H1 (cell line): ENCODE data around the gene NAA60. TPM values are rescaled to one million over a fixed set of nuclear protein-coding genes. Genes with fewer than 3 reads are reported as not detected.

Experiments used
- CTCF ChIA-PET: fragments of 300-600 bp; sonication (Branson Sonifier 250); formaldehyde crosslinking; loops from one replicate; lab custom pipeline; 2021; ENCODE audit not compliant: partially characterized antibody; lab: Charles Lee
- POLR2A ChIA-PET: fragments of 300-600 bp; sonication (Branson Sonifier 250); formaldehyde crosslinking; loops from one replicate; lab custom pipeline; 2021; ENCODE audit warnings: inconsistent platforms; ENCODE audit not compliant: partially characterized antibody; lab: Charles Lee
- DNase-seq, 2 experiments: peaks; one replicate each; pipeline versions ENCODE4 v3.0.0 to v3.0.0-alpha.2; 2010 to 2022; ENCODE audit warnings: low spot score in 2 of 2, low read depth in 1 of 2, mixed read lengths in 1 of 2
- FAIRE-seq: peaks from 2 replicates; lab custom pipeline; 2011; peaks lifted over from hg19 to GRCh38; lab: Jason Lieb, UNC
- H2AFZ ChIP-seq: 2 replicates; pipeline ENCODE4 v1.8.1; 2012; ENCODE audit warnings: low read length, inconsistent platforms
- H2AK5ac ChIP-seq: 2 replicates; pipeline ENCODE4 v1.6.1; 2013; ENCODE audit warnings: low read depth, low read length
- H2BK120ac ChIP-seq: replicated peaks from 2 replicates; pipeline ENCODE3; 2013; ENCODE audit warnings: low read depth, low read length, inconsistent platforms
- H2BK12ac ChIP-seq: 2 replicates; pipeline ENCODE4 v1.6.1; 2013; ENCODE audit warnings: low read depth, low read length
- H2BK15ac ChIP-seq: 2 replicates; pipeline ENCODE4 v1.6.1; 2013; ENCODE audit warnings: low read length
- H2BK20ac ChIP-seq: 2 replicates; pipeline ENCODE4 v1.6.1; 2013; ENCODE audit warnings: low read length
- H2BK5ac ChIP-seq: 2 replicates; pipeline ENCODE4 v1.6.1; 2013; ENCODE audit warnings: low read depth, low read length
- H3K14ac ChIP-seq: 2 replicates; pipeline ENCODE4 v1.6.1; 2013; ENCODE audit warnings: inconsistent platforms; ENCODE audit not compliant: insufficient read length
- H3K18ac ChIP-seq: 2 replicates; pipeline ENCODE4 v1.6.1; 2013; ENCODE audit warnings: low read length; ENCODE audit errors: extremely low read depth
- H3K23ac ChIP-seq: 2 replicates; pipeline ENCODE4 v1.6.1; 2013; ENCODE audit warnings: inconsistent platforms; ENCODE audit not compliant: insufficient read length
- H3K23me2 ChIP-seq: 2 replicates; pipeline ENCODE4 v1.6.1; 2013; ENCODE audit warnings: low read depth, low read length
- H3K27ac ChIP-seq: 2 replicates; pipeline ENCODE4 v1.6.1; 2011; ENCODE audit warnings: low read depth, low read length, inconsistent platforms
- H3K27me3 ChIP-seq, 4 experiments: replicated peaks in 1 of 4; 1 replicate in 1 of 4; 2 replicates in 3 of 4; pipeline versions ENCODE4 v1.6.1 to v1.8.1; 2011 to 2013; ENCODE audit warnings: low read length in 3 of 4, mild to moderate bottlenecking in 3 of 4, inconsistent platforms in 2 of 4, mixed read lengths in 2 of 4, moderate library complexity in 1 of 4; ENCODE audit not compliant: control insufficient read depth in 3 of 4, insufficient read depth in 3 of 4; ENCODE audit errors: extremely low read depth in 1 of 4
- H3K36me3 ChIP-seq, 4 experiments: 2 replicates each; pipeline versions ENCODE4 v1.6.1 to v1.8.1; 2011 to 2013; ENCODE audit warnings: mild to moderate bottlenecking in 4 of 4, low read length in 3 of 4, moderate library complexity in 2 of 4, control low read depth in 1 of 4, inconsistent platforms in 1 of 4; ENCODE audit not compliant: insufficient read depth in 4 of 4, control insufficient read depth in 2 of 4
- H3K4ac ChIP-seq: replicated peaks from 2 replicates; pipeline ENCODE3; 2013; ENCODE audit warnings: low read length, low read depth, mixed read lengths, inconsistent platforms; ENCODE audit not compliant: insufficient read length
- H3K4me1 ChIP-seq, 4 experiments: replicated peaks in 1 of 4; 1 replicate in 1 of 4; 2 replicates in 3 of 4; pipeline versions ENCODE4 v1.6.1 to v1.8.1; 2011 to 2013; ENCODE audit warnings: low read length in 3 of 4, inconsistent platforms in 2 of 4, mixed read lengths in 1 of 4; ENCODE audit not compliant: insufficient read depth in 4 of 4, control insufficient read depth in 3 of 4
- H3K4me2 ChIP-seq, 2 experiments: 2 replicates each; pipeline versions ENCODE4 v1.6.1 to v1.8.1; 2011 to 2013; ENCODE audit warnings: low read depth in 2 of 2, low read length in 2 of 2, control low read depth in 1 of 2, inconsistent platforms in 1 of 2, mild to moderate bottlenecking in 1 of 2; ENCODE audit not compliant: insufficient read depth in 1 of 2
- H3K4me3 ChIP-seq, 4 experiments: fragments of 200-600, 300-600 bp in 1 of 4; sonication (generic), shearing (Covaris generic), sonication (Bioruptor Twin) in 1 of 4; 2 replicates each; pipeline versions ENCODE4 v1.5.1 to v1.8.1; 2011 to 2016; ENCODE audit warnings: low read length in 4 of 4, low read depth in 3 of 4, control low read depth in 2 of 4, inconsistent platforms in 2 of 4, mild to moderate bottlenecking in 2 of 4, mixed read lengths in 1 of 4, moderate library complexity in 1 of 4; ENCODE audit not compliant: insufficient read depth in 2 of 4; ENCODE audit errors: extremely low read depth in 1 of 4
- H3K56ac ChIP-seq: replicated peaks from 2 replicates; pipeline ENCODE3; 2013; ENCODE audit warnings: low read depth, mild to moderate bottlenecking, mixed read lengths, low read length, inconsistent platforms; ENCODE audit not compliant: insufficient read length
- H3K79me1 ChIP-seq: 2 replicates; pipeline ENCODE4 v1.6.1; 2013; ENCODE audit warnings: low read depth, low read length, control low read depth
- H3K79me2 ChIP-seq, 2 experiments: 2 replicates each; pipeline versions ENCODE4 v1.6.1 to v1.8.1; 2012 to 2013; ENCODE audit warnings: low read length in 2 of 2, mild to moderate bottlenecking in 2 of 2, inconsistent platforms in 1 of 2; ENCODE audit not compliant: insufficient read depth in 2 of 2, control insufficient read depth in 1 of 2
- H3K9ac ChIP-seq, 4 experiments: replicated peaks in 1 of 4; 1 replicate in 1 of 4; 2 replicates in 3 of 4; pipeline versions ENCODE4 v1.6.1 to v1.8.1; 2011 to 2013; ENCODE audit warnings: low read depth in 3 of 4, low read length in 3 of 4, control low read depth in 2 of 4, mild to moderate bottlenecking in 2 of 4, moderate library complexity in 2 of 4, inconsistent platforms in 1 of 4; ENCODE audit errors: extremely low read depth in 1 of 4
- H3K9me3 ChIP-seq, 2 experiments: 2 replicates each; pipeline versions ENCODE4 v1.6.1 to v1.8.1; 2012 to 2013; ENCODE audit warnings: mild to moderate bottlenecking in 2 of 2, moderate library complexity in 2 of 2, control low read depth in 1 of 2, inconsistent platforms in 1 of 2, low read depth in 1 of 2, low read length in 1 of 2, mixed read lengths in 1 of 2; ENCODE audit not compliant: insufficient read depth in 2 of 2
- H4K20me1 ChIP-seq, 2 experiments: replicated peaks in 1 of 2; 2 replicates each; pipeline versions ENCODE3 to v1.8.1; 2011 to 2013; ENCODE audit warnings: inconsistent platforms in 2 of 2, low read length in 2 of 2, mild to moderate bottlenecking in 1 of 2; ENCODE audit not compliant: insufficient read depth in 2 of 2, control insufficient read depth in 1 of 2
- H4K5ac ChIP-seq: 2 replicates; pipeline ENCODE4 v1.6.1; 2013; ENCODE audit warnings: low read length, low read depth, mixed read lengths, inconsistent platforms; ENCODE audit not compliant: insufficient read length
- H4K8ac ChIP-seq: 2 replicates; pipeline ENCODE4 v1.8.0; 2013; ENCODE audit warnings: mild to moderate bottlenecking, moderate library complexity, low read length, inconsistent platforms; ENCODE audit not compliant: insufficient read depth; ENCODE audit errors: extremely low read depth
- H4K91ac ChIP-seq: replicated peaks from 2 replicates; pipeline ENCODE3; 2013; ENCODE audit warnings: low read length, mixed read lengths, inconsistent platforms; ENCODE audit not compliant: insufficient read length
- ATF3 ChIP-seq: IDR thresholded peaks from 2 replicates; pipeline ENCODE4 v1.6.1; 2011; ENCODE audit warnings: low read depth, mild to moderate bottlenecking, low read length; ENCODE audit not compliant: insufficient read depth
- BCL11A ChIP-seq, 2 experiments: IDR thresholded peaks; one replicate each; pipeline ENCODE4 v1.6.1; 2011; ENCODE audit warnings: low read depth in 2 of 2, low read length in 2 of 2, mild to moderate bottlenecking in 2 of 2
- CBX5 ChIP-seq: fragments of 300-800, 300-1000 bp; sonication (generic); IDR thresholded peaks from 2 replicates; pipeline ENCODE4 v1.7.1; 2016; ENCODE audit warnings: antibody characterized with exemption, low read length, low read depth
- CHD1 ChIP-seq: IDR thresholded peaks from 2 replicates; pipeline ENCODE4 v1.6.1; 2012; ENCODE audit warnings: low read depth, low read length, improper control_type of control experiment
- CHD2 ChIP-seq: IDR thresholded peaks from 2 replicates; pipeline ENCODE4 v1.6.1; 2012; ENCODE audit warnings: low read length, improper control_type of control experiment
- CREB1 ChIP-seq: IDR thresholded peaks from 2 replicates; pipeline ENCODE4 v1.6.1; 2012; ENCODE audit warnings: inconsistent platforms
- JUN ChIP-seq: IDR thresholded peaks from 2 replicates; pipeline ENCODE4 v1.6.1; 2011; ENCODE audit warnings: low read depth, mild to moderate bottlenecking, improper control_type of control experiment, low read length
- KDM1A ChIP-seq: fragments of 200-600, 300-600 bp; sonication (generic); IDR thresholded peaks from 2 replicates; pipeline ENCODE4 v1.7.1; 2016; ENCODE audit warnings: mild to moderate bottlenecking, low read length, borderline replicate concordance
- MAFK ChIP-seq: IDR thresholded peaks from 2 replicates; pipeline ENCODE4 v1.6.1; 2012; ENCODE audit warnings: low read depth, mild to moderate bottlenecking, improper control_type of control experiment, low read length
- MAX ChIP-seq: IDR thresholded peaks from 2 replicates; pipeline ENCODE4 v1.6.1; 2012; ENCODE audit warnings: inconsistent platforms
- NRF1 ChIP-seq: IDR thresholded peaks from 2 replicates; pipeline ENCODE4 v1.6.1; 2011; ENCODE audit warnings: mild to moderate bottlenecking, low read depth, low read length, improper control_type of control experiment
- RXRA ChIP-seq: IDR thresholded peaks from 2 replicates; pipeline ENCODE4 v1.6.1; 2011; ENCODE audit warnings: low read depth, mild to moderate bottlenecking, low read length, moderate library complexity; ENCODE audit not compliant: insufficient read depth
- WGBS, 2 experiments: shearing (Covaris generic) in 1 of 2; methylation state at CpG; one replicate each; pipeline versions ENCODE4 v1.1.6 to v1.1.7; 2013 to 2015; ENCODE audit warnings: low lambda C conversion rate in 2 of 2, mixed read lengths in 2 of 2, inconsistent platforms in 1 of 2, low coverage in 1 of 2, missing lambda C conversion rate in 1 of 2; ENCODE audit not compliant: insufficient replicate concordance in 2 of 2, insufficient coverage in 1 of 2, insufficient read length in 1 of 2; ENCODE audit errors: extremely low coverage in 1 of 2, missing lambda C conversion rate in 1 of 2; 5-methylcytosine and 5-hydroxymethylcytosine counted together
- polyA plus RNA-seq, 7 experiments: library from polyadenylated mRNA; depleted of rRNA in 3 of 7; stranded (reverse) in 5 of 7; unstranded in 2 of 7; fragments of >200 nt in 5 of 7; fragments of 200-250 nt in 2 of 7; gene quantifications; 1 replicate in 5 of 7; 2 replicates in 1 of 7; 4 replicates in 1 of 7; pipeline versions ENCODE4 v1.2.1 to v1.2.3, GENCODE V29; 2011 to 2013; ENCODE audit warnings: missing spikeins in 2 of 7, mixed read lengths in 2 of 7
- total RNA-seq: library from RNA; stranded (reverse); fragmentation: NEBNext Ultra II Directional; extraction: Animal tissue kit (Norgen Biotek cat#: 25700); gene quantifications from 2 replicates; pipeline ENCODE4 v1.2.1, GENCODE V29; 2021

The NAA60 gene
- total and polyA plus RNA-seq, 2 of the 8 experiments (the other 6 are each of a cell fraction or from before 2014, with no cell fraction given) = 34.1 to 47.6 TPM

- no peak overlapping the region for H3K56ac ChIP-seq
- 0 out of 2 replicates have a peak overlapping the region, but pooled peaks have one; percentile 52 for H2BK5ac ChIP-seq
- no peak overlapping the region for H2BK120ac ChIP-seq
- no peak overlapping the region for H3K18ac ChIP-seq
- TF ChIP-seq ATF3 = no peak
- no peak for TF ChIP-seq RXRA
- no peak for TF ChIP-seq JUN
- TF ChIP-seq MAX = no peak
- TF ChIP-seq KDM1A = no peak
- TF ChIP-seq CREB1 = no peak
- no peak for TF ChIP-seq CHD2
- no peak for TF ChIP-seq NRF1
- TF ChIP-seq CBX5 = no peak
- TF ChIP-seq MAFK = no peak
- TF ChIP-seq BCL11A (IDR thresholded peaks at IDR 0.05; ENCODE audit: low read depth in 2 of 2, low read length in 2 of 2) = no peak
- TF ChIP-seq CHD1 = no peak
- TF ChIP-seq, all 59 proteins: peak for 0
- Histone ChIP-seq H3K23me2 (no peaks in the 10 kb centered on the region), H2BK15ac (no peak overlapping the region), H3K27ac (no peak overlapping the region), H3K14ac (no peak overlapping the region), H2AK5ac (no peak overlapping the region), H3K79me1 (no peaks in the 10 kb centered on the region), H4K91ac (no peak overlapping the region), H4K20me1 (peaks cover 0 to 1% of the 10 kb centered on the region in 2 experiments), H3K4me3 (no peak overlapping the region), H3K23ac (no peak overlapping the region), H4K5ac (no peak overlapping the region), H3K9me3 (no peaks in the 10 kb centered on the region), H2BK12ac (no peak overlapping the region), H3K79me2 (no peaks in the 10 kb centered on the region), H4K8ac (peak overlapping the region; percentile 63; the same call in 1 of the 2 replicates), H3K4me1 (no peaks in the 10 kb centered on the region), H2BK20ac (no peak overlapping the region), H3K9ac (0 out of 7 replicates have a peak overlapping the region, but pooled peaks of 1 of the 4 experiments have one; percentile 2), H3K4me2 (no peak overlapping the region), H3K4ac (no peak overlapping the region), H2AFZ (no peak overlapping the region), H3K27me3 (no peaks in the 10 kb centered on the region), H3K36me3 (peaks cover 0 to 16% (median 3%) of the 10 kb centered on the region in 4 experiments; a peak in 4 of 8 replicates)
- DNase-seq (no peak), FAIRE-seq (no peak)
- ChIA-PET CTCF (interaction anchor here (0.8 to 1.7 kb wide), 4 partner anchors 9 to 104 kb away, joined by 3 to 5 read pairs (median 4); no protein-coding TSS in a partner anchor), POLR2A (interaction anchor here (0.6 to 1.4 kb wide), 2 partner anchors 8 to 132 kb away, joined by 3 to 4 read pairs; no protein-coding TSS in a partner anchor)
- WGBS, 2 experiments = 84% methylated on average over 10 of the region's 10 CpGs; no CpG with 5 or more reads in 1 of the 2 experiments
These were observed 90.6 kb downstream of the NAA60 start for GRCh38 chr16:3534126-3534525.
